CD4-positive, alpha-beta T cell treated with Interleukin-10 for 1 hour (primary cell): ENCODE results near the gene MARK3.
A peak's percentile ranks its signal among the peaks of the same experiment; 100 is the strongest.
"Not testable (repeated sequence)": the region's sequence is repeated elsewhere in the genome, so short reads cannot be mapped to it uniquely, and the experiment has no call there.

Experiments used
- DNase-seq: peaks from one replicate; pipeline ENCODE4 v3.0.0-alpha.2; 2020

The MARK3 gene

DNA sequence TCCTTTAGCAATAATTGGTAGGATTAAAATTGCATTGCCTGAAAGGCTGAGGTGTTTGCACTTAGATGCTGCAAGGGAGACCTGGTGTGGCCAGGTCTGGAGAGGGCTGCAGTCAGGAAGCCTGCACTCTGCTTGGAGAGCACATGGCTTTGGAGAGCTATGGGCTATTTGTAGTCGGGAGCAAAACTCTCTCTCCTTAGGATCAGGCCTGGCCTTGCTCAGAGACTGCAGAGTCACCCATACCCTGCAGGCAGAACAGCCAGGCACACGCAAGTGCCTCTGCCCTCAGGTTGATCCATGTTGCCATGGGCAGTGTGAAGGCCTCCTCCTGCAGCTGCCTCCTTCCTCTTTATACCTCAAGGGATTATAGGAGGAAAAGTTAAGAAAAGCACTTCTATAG is 110.6 kb downstream of the MARK3 start:
- DNase-seq = no peak

DNA sequence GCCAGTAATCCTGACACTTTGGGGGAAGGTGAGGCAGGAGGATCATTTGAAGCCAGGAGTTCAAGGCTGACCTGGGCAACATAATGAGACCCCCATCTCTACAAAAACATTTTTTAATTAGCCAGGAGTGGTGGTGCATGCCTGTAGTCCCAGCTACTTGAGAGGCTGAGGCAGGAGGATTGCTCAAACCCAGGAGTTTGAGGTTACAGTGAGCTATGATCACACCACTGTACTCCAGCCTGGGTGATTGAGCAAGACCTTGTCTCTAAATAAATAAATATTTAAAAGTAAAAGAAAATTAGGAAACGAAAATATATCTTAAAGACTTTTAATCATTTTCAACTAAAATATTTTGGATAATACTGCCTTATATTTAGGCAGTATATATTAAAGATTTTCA is 111.6 kb downstream of the MARK3 start:
- no peak for DNase-seq

DNA sequence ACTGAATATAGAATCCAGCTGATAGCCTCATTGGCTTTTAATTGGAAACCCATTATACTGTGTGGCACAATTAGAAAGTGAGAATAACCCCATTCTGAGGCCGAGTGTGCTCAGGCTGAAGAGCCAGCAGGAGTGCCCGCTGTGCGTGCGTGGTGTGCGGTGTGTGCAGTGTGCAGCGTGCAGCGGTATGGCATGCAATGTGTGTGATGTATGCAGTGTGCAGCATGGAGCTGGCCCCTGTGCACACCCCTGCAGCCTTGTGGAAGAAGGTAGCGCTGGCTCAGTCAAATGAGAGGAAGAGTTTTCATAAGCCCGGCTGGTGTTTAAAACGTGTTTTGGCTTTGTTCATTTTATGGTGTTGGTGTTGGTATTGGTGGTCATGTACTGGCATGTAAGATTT is 114.5 kb downstream of the MARK3 start:
- no peak for DNase-seq

DNA sequence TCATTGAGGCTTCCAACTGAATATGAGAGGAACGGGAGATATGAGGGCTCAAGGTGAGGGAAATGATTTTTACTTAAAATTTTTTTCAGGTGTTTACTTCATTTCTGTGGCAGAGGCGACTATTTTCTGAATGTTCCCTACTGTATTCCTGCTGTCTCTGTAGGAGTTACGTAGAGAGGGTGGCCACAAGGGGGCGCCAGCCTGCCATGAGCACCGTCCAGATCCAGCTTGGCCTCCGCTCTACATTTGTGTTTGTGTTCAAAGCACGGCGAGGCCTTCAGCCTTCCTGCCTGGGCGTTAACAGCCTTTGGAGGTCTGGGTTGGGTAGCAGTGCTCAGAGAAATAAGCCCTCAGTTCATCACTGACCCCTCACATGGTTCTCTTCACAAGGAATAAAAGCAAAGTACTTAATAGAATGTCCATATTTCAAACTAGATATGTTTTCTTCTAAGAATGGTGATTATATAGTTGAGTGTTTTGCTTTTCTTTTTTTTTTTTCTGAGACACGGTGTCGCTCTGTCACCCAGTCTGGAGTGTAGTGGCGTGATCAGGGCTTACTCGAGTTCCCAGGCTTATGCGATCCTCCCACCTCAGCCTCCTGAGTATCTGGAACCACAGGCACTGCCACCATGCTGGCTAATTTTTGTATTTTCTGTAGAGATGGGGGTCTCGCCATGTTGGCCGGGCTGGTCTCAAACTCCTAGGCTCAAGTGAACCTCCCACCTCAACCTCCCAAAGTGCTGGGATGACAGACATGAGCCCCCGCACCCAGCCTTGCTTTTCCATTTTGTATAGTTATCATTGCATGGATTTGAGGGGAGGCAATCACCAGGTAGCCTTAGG is 115.2 kb downstream of the MARK3 start:
- peak; percentile 77 for DNase-seq

DNA sequence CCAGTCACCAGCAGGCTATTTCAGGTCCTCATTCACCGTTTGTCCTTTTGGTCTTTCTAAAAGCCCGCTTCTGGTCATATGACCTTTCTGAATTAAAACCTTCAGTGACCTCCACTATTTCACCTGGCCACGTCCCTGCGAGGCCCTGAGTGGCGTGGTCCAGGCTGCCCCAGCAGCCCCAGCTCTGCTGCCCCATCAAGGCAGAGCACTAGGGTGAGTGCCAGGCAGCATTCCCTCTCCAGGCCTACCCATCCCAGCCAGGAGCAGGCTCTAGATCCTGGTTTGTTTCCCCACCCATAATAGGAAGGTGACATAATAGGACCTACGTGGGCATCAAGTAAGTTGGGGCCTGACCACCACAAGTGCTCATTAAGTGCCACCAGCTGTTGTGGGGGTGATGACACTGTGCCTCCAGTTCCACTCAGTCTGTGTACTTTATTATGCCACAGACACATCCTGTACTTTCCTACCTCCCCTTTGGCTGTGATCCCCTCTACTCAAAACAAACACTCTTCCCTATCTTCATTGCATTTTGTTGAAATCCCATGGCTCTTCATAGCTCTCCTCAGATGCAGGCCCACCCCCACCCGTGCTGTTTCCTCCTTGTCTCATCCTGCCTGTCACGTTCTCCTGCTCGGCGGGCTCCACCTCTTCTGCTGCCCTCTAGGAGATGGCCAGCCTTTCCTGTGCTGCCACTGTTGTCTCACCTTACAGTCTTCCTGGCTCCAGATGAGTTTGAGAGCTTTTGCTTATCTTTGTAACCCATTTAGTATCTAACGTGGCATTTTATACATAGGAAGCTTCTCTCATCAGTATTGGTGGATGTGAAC is 116.0 kb downstream of the MARK3 start:
- no peak for DNase-seq

DNA sequence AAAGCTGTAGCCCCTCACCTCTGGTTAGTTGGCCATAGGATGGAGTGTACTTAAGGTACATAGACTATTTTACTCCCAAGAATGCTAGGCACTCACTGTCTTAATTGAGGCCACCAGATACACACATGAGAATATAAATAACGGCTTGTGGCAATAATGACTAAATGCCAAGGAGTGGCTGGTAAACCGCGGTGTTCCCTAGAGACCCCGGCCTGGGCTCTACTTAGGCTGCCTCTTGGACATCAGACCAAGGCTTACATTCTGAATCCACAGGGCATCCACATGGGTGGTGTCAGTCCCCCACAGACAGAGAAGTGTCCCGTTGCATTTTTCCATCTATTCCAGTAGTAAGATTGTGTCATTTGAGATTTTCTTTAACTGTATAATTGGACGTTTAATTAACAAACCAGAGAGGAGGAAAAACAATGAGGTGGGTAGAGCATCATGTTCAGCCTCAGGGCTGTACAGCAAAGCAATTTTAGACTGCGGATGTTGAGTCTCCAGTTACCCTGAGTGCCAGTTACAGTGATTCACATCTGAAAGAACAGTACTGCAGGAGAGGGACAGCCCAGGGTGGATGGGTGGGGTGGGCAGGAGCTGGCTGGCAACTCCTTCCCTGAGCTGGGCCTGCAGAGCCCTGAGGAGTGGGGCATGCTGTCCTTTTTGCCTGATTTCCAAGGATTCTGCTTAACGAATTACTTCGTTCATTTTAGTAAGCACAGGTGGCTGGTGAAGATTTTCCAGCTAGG is 116.9 kb downstream of the MARK3 start:
- DNase-seq = no peak

DNA sequence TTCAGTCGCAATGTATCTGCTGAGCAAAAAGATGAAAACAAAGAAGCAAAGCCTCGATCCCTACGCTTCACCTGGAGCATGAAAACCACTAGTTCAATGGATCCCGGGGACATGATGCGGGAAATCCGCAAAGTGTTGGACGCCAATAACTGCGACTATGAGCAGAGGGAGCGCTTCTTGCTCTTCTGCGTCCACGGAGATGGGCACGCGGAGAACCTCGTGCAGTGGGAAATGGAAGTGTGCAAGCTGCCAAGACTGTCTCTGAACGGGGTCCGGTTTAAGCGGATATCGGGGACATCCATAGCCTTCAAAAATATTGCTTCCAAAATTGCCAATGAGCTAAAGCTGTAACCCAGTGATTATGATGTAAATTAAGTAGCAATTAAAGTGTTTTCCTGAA is 117.7 kb downstream of the MARK3 start:
- DNase-seq = no peak

DNA sequence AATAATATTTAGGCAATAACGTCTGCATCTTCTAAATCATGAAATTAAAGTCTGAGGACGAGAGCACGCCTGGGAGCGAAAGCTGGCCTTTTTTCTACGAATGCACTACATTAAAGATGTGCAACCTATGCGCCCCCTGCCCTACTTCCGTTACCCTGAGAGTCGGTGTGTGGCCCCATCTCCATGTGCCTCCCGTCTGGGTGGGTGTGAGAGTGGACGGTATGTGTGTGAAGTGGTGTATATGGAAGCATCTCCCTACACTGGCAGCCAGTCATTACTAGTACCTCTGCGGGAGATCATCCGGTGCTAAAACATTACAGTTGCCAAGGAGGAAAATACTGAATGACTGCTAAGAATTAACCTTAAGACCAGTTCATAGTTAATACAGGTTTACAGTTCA is 118.1 kb downstream of the MARK3 start:
- no peak for DNase-seq

DNA sequence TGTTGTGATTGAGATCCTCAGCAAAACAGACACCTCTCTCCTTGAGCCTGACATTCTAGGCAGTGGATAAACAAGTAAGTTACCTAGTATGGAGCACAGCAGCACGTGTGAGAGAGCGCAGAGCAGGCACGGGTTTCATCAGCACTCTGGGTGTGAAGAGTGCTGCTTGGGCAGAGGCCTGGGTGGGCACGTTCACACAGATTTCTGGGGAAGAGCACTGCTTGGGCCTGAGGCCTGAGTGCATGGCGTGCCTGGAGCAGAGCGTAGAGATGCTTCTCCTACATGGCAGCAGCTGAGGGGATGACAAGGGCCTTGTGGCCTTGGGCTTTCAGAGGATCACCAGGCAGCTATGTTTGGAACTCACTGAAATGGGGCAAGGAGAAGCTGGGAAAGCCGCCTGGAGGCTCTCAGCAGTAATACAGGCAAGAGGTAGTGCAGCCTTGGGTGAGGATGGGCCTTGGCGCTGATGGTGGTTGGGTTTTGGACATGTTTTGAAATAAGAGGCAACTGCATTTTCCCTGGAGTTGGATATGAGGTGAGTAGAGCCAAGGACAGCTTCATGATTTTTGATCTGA is 119.9 kb downstream of the MARK3 start:
- no peak for DNase-seq

DNA sequence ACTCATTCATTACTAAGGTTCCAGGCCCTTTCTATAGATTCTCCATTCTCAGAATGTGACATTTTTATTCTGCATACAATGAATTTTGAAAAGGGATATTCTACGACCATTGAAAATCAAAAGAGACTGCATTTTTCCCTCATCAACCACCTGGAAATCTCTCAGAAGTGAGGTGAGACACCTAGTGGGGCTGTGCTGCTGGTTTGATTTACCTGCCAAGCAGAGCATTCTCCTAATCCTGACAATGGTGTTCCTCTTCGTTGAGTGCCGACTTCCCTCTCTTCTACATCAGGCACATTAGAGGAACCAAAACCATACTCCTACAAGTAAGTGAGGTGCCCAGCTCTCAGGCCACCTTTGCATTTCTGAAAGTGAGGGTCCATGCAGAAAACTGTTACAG is 122.5 kb downstream of the MARK3 start:
- no peak for DNase-seq

DNA sequence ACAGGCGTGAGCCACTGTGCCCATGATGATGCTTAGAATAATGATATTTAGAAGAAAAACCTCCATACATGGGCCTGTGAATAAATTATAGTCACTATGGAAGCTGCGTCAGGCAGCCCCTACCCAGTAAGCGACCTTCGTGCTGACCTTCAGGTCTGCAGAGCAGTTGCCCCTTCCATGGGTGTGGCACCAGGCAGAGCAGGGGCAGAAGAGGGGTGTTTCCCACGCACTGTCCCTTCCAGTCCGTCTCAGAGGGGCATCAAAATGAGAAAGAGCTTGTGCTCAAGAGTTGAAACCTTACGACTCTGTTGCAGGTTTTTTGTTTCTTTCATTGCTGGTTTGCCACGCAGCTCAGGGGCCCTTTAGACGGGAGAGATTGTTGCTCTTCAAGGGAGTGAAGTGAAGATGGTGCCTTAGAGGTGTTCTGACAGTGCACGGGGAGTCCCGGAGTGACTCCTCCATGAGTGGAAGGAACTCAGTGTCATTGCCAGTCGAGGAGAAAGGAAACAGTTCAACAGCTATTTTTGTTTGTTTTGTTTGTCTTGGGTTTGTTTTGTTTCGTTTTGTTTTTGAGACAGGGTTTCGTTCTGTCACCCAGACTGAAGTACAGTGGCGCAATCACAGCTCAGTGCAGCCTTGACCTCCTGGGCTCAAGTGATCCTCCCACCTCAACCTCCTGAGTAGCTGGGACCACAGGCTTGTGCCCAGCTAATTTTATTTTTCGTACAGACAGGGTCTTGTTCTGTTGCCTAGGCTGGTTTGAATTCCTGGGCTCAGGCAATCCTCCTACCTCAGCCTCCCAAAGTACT is 123.5 kb downstream of the MARK3 start:
- no peak for DNase-seq

DNA sequence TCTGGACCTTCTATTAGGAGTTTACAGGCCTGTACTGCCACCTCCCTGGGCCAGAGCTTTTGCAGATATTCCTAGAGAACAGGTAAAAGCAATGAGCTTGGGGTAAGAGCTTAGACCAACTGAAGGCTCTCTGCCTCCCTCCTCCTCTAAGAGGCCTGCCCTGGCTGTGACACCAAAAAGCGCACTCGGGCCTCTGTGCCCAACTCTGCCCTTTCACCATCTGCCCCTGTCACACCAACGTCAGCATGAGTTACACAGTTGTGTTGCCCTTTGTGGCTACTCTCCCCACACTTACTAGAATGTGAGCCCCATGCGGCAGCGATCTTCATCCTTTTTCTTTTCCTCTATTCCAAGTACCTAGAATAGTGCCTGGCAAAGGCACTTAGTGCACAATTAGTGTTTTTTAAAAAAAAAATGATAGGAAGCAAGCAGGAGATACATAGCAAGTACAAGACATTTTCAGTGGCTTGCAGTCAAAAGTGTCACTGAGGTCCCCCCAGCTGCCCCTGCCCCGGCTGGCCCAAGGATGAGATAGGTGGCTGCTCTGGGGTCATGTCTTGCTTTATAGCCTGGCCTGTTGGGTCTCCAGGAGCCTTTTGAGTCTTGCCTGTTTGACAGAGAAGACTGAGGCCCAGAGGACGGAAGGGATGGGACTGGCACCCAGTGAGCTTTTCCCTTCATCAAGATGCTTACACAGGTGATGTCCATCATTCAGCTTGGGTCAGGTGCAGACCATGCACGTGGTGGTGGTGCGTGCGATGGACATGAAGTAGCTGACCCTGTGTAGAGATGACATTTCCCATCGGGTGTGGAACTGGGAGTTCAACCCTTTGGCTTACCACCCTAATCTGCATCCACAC is 124.9 kb downstream of the MARK3 start:
- DNase-seq = no peak

DNA sequence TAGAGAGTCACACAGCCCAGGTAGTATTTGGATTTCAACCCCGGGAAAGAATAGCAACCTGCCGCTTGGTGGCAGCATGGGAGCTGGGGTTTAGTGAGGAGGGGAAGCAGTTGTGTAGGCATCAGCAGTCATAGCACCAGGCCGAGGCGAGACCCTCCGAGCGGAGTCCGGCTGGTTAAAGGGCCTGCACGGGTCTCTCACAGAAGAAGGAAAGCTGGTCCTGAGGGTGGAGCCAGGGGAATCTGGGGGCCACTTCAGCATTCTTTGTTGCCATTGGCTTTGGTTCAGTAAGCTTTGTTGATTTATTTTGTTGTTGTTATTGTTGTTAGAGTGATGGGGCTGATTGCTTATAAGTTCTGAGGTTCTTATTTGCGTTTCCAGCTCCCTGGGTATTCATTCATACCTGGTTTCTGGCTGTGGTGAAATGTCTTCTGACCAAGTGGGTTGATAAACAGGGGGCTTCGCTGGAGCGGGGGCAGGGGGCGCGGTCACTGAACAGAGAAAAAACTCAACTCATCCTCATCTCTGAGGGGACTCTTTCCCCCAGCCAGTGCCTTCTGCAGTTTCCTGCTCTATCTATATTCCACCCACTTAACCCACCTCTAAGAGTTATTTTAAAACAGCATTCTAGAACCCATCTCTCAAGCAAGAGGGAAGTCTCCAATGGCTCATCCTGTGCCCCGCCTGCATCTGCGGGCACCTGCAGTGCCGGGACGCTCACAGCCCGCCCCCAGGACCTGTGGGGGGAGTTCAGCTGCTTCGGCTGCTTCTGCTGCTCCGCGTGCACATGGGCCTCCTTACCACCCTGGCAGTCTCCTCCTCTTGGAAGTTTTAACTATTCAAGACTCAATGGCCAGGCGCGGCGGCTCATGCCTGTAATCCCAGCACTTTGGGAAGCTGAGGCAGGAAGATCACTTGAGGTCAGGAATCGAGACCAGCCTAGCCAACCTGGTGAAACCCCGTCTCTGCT is 125.8 kb downstream of the MARK3 start:
- DNase-seq = no peak

DNA sequence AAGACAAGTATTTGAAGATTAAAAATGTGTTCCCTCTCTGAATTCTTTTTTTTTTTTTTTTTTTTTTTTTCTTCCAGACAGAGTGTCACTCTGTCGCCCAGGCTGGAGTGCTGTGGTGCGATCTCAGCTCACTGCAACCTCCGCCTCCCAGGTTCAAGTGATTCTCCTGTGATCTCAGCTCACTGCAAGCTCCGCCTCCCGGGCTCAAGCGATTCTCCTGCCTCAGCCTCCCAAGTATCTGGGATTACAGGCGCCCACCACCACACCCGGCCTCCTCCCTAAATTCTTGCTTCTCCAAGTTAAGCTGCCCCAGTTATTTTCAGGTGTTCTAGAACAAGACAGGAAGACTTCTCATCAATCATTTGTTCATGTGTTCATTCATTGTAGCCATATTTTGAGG is 127.0 kb downstream of the MARK3 start:
- not testable (repeated sequence) for DNase-seq

DNA sequence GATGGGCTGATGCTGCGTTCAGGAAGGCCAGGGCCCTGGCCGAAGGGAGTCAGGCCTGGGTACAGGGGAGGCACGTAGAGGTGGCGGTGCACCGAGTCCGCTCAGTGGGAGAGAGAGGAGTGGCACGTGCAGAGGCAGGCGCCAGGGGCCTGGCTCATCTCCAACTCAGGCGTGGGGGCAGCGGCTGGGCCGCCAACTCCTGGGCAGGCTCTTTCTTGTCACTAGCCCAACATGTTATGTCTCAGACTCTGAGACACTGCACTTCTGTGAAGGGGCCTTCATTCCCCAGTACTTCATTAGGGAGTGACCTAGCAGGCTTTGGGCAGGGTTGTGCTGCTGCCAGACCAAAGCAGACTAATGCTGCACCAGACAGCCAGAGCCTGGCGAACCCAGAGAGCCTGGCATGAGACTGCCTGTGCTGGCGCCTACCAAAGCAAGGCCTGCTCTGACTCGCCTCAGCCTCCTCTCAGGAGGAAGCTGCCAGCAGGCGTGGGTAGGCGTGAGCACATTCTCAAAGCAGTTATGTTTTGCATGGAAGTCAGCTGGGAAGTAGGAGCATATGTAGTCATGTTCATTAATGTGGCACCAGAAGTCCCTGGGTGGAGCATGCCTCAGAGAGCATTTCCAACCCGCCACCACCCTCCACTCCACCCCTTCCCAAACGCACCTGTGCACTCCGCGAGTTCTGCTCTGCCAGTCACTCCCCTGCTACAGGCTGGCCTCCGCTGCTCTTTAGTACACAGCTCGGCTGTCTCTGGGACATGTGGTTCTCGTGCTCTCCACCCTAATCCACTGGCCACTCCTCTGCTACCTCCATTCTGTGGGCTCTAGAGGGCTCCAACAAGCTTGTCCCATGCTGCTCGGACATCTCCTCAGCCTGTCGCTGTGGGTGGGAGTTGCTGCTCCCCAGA is 127.7 kb downstream of the MARK3 start:
- DNase-seq = no peak

DNA sequence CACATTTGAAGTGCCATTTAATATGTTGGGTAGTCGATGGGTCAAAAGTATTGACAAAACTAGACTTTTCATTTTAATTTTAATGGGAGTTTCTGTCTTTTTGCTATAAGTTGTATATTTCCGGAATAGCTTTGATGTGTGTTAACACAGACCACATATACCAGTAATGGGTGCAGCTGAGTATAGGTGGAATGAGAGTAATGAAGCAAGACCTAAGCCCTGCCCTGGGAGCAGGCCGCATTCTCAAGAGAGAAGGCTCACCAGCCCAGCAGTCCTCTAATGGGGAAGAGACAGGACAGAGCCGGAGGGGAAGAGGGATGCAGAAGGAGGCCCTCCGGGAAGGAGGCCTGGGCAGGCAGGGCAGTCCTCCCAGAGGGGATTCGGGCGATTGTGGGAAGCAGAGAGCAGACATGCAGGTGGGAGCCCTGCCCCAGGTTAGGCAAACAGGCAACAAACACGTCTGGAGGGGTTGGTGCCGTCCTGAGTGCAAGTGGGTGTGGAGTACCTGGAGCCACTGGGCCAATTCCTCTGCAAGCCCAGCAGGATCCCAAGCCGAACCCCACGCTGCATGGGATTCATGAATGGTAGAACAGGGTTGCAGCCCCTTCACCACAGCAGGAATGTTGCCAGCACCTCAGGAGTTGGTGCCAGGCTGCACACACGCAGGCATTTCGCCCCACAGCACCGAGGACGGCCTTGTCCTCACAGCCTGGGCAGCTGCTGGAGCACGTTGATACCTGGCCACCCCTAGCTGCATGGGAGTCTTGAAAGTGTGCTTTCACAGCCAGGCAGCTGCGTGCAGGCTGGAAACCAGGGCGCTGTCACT is 129.6 kb downstream of the MARK3 start:
- DNase-seq = no peak

DNA sequence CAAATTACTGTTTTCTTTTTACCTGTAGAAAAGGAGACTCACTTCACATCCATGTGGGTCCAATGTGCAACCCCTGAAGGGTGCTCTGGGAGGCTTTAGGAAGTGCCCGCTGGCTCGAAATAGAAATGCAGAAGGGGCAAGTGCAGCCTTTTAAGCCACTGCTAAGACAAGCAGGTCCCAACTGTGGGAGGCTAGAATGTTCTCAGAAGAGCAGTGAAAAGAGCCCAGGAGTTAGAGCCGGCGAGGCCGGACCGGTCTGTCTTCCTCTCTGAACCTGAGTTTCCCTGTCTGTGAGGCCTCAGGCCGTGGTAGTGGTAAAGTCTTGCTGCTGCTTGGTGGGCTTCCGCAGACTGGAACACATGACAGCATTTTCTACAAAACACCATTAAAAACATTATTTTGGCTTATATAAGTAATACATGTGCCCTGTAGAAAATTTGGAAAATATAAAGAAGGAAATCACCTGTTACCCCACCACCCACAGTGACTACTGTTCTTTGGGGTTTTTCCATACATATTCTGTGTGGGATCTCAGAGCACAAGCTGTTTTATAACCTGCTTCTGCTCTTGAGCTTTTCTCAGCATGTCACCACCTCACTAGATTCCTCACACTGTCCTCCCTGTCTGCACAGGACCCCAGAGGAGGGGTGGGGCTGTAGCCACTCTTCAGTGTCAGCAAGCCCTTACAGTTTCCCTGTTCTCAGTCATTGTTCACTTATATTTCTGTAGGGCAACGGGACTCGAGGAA is 131.4 kb downstream of the MARK3 start:
- DNase-seq = no peak
